ENCODE results near the gene DMC1. TPM values are rescaled to one million over a fixed set of nuclear protein-coding genes. Genes with fewer than 3 reads are reported as not detected.

The DMC1 gene
- total RNA-seq, 4 donors from 2014 or later, result 2.9 to 5.1 TPM; not detected in 2

DNA sequence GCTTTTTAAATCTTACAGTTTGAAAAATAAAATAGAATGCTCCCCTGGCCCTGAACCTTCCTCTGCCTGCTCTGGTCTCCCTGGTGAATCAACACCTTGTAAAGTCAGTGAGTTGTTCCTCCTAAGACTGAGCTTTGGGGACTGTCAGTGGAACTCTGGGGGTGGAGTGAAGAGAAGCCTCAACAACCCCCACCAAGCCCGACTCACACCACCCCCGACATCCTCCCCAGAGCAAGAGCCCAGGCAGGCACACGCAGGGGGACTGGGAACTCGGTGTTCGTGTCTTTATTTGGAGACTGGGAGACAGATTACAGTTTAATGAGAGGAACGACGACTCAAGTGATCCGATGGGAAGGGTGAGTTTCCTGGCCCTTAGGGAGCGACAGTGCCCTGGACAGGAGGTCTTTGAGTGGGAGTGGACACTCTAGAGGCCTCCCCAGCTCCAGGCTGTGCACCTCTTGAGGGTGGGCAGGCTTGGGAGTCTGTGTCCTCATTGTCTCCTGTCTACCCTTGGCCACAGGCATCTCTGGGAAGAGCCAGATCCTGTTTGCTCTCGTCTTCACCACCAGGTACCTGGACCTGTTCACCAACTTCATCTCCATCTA lies 95.9 kb downstream of the DMC1 start:
- TF ChIP-seq, protein P1, sequence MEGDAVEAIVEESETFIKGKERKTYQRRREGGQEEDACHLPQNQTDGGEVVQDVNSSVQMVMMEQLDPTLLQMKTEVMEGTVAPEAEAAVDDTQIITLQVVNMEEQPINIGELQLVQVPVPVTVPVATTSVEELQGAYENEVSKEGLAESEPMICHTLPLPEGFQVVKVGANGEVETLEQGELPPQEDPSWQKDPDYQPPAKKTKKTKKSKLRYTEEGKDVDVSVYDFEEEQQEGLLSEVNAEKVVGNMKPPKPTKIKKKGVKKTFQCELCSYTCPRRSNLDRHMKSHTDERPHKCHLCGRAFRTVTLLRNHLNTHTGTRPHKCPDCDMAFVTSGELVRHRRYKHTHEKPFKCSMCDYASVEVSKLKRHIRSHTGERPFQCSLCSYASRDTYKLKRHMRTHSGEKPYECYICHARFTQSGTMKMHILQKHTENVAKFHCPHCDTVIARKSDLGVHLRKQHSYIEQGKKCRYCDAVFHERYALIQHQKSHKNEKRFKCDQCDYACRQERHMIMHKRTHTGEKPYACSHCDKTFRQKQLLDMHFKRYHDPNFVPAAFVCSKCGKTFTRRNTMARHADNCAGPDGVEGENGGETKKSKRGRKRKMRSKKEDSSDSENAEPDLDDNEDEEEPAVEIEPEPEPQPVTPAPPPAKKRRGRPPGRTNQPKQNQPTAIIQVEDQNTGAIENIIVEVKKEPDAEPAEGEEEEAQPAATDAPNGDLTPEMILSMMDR (IDR thresholded peaks at IDR 0.05; ENCODE audit: low read depth), result no peak

DNA sequence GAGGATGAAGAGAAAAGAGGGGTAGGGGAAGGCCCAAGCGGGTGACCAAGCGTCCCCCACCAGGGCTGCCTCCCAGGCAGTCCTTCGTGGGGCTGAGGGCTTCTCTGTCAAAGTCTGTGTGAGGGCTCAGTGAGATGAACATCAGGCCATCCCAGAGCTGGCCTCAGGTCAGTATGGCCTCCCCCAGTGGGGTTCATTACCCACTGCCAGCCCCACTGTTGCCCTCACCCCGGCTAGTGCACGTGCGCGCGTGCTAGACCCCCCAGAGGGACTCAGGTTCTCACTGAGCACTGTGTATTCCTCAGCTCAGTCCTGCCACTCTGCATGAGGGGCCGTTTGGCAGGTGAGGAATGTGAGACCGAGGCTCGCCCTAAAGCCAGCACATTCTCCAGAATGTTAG lies 98.7 kb downstream of the DMC1 start:
- TF ChIP-seq, protein P1 (IDR thresholded peaks at IDR 0.05; ENCODE audit: low read depth), result no peak

DNA sequence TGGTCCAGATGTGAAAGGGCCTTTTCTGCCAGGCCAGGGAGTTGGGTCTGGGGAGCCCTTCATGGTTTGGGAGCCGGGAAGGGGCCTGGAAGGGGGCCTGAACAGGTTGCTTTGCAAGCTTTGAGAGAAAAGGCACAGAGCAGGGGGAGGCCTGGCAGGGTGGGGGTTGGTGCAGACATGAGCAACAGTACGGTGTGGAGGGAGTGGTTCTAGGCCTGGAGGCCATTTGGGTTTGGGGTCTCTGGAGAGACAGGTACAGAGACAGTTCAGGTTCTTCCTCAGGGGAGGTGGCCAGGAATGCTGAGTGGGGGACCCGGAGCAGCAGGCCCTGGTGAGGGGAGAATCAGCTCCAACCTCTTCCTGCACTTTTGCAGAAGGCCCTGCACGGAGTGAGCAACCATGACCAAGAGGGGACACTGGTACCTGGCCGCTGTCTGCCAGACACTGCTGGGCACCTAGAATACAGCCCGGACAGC lies 100.6 kb downstream of the DMC1 start:
- TF ChIP-seq, protein P1 (IDR thresholded peaks at IDR 0.05; ENCODE audit: low read depth), result no peak

Other genes starting within 250 kb of the DMC1 start
- not detected for gene KCNJ4, start 115.0 kb downstream of the DMC1 start, total RNA-seq
- 10 to 100 TPM; 12.8 to 32.0 (median 20.1) TPM for gene KDELR3, start 102.1 kb downstream of the DMC1 start, total RNA-seq
- gene DDX17, start 63.9 kb downstream of the DMC1 start, total RNA-seq, result 100 to 1,000 TPM; 390 to 637 (median 507) TPM
- 1 to 10 TPM in 1 of 4 donors, under 1 TPM in 1, not detected in 2; 0.88 to 1.9 TPM for gene FAM227A, start 86.2 kb upstream of the DMC1 start, total RNA-seq
- gene CBY1, start 86.5 kb upstream of the DMC1 start, total RNA-seq, result 10 to 100 TPM; 14.9 to 33.8 (median 17.4) TPM
- 10 to 100 TPM; 26.6 to 52.2 (median 30.0) TPM for gene TOMM22, start 111.8 kb upstream of the DMC1 start, total RNA-seq
- 10 to 100 TPM; 35.9 to 59.2 (median 50.0) TPM for gene JOSD1, start 130.8 kb upstream of the DMC1 start, total RNA-seq
- gene GTPBP1, start 135.8 kb upstream of the DMC1 start, total RNA-seq, result 10 to 100 TPM; 15.7 to 35.2 (median 30.0) TPM
- 100 to 1,000 TPM; 177 to 749 (median 361) TPM for gene SUN2, start 185.8 kb upstream of the DMC1 start, total RNA-seq
- gene DNAL4, start 224.0 kb upstream of the DMC1 start, total RNA-seq, result 10 to 100 TPM in 2 of 4 donors, 1 to 10 TPM in 2; 5.8 to 14.3 (median 8.8) TPM